Astrocyte of the cerebellum (primary cell): ENCODE results near the gene TXNRD1.

Experiments used
- DNase-seq: peaks from one replicate; pipeline ENCODE4 v3.0.0-alpha.2; 2011; ENCODE audit warnings: low read depth
- H3K4me3 ChIP-seq: 2 replicates; pipeline ENCODE4 v1.5.1; 2011; ENCODE audit warnings: mild to moderate bottlenecking, low read depth, low read length, moderate library complexity
- in situ Hi-C: cut with HindIII; loops from 2 replicates; pipeline ENCODE4 v1.10.0; 2017; ENCODE audit warnings: low sequenced_read_pairs
- TF ChIP-seq, protein P1 (sequence below): IDR thresholded peaks from 2 replicates; pipeline ENCODE4 v1.5.1; 2012; ENCODE audit warnings: low read length, low read depth, moderate library complexity, mild to moderate bottlenecking; ENCODE audit errors: missing control alignments

TXNRD1 gene

DNA sequence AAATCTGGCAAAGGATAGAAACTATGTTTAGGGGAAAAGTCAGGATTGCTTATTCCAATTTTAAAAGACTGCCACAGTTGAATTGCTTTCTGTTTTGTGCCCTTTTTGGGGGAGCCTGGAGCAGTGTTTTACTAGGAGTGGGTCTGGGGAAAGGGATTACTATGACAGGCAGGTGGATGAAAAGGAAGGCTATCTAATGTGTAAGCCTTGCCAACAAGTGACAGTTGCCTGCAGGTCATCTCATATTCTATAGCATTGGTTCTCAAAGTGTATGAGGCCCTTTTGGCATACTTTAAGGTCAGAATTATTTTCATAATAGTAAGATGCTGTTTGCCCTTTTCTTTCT, 92.0 kb downstream of the TXNRD1 start:
- TF ChIP-seq, protein P1, sequence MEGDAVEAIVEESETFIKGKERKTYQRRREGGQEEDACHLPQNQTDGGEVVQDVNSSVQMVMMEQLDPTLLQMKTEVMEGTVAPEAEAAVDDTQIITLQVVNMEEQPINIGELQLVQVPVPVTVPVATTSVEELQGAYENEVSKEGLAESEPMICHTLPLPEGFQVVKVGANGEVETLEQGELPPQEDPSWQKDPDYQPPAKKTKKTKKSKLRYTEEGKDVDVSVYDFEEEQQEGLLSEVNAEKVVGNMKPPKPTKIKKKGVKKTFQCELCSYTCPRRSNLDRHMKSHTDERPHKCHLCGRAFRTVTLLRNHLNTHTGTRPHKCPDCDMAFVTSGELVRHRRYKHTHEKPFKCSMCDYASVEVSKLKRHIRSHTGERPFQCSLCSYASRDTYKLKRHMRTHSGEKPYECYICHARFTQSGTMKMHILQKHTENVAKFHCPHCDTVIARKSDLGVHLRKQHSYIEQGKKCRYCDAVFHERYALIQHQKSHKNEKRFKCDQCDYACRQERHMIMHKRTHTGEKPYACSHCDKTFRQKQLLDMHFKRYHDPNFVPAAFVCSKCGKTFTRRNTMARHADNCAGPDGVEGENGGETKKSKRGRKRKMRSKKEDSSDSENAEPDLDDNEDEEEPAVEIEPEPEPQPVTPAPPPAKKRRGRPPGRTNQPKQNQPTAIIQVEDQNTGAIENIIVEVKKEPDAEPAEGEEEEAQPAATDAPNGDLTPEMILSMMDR: no peak
- in situ Hi-C loops: no loop called here
- no peak overlapping the region for H3K4me3 ChIP-seq
- DNase-seq: no peak

DNA sequence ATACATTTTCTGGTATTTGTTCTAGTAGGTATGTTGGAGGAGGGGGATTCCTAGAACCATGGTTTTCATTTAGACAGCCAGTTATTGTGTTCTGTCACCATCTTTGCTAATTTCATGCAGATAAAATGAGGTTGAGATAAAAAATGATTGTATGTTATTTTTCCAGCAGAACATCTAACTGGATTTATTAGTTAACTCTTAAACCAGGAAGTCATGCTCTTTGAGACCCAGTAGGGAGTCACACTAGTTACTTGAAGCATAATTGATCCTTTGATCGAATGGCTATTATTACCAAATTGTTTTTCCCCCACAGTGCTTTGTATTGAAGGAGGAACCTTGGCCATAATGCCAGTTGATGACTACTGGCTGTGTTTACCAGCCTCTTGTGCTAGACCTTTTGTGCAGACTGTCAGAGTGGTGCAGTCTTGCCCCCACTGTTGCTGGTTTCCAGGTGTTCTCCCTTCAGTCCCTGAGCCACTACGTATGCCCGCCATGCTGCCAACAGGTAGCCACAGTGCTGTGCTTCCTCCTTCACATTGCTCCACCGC, 93.9 kb downstream of the TXNRD1 start:
- H3K4me3 ChIP-seq: no peak overlapping the region
- in situ Hi-C loops: no loop called here
- TF ChIP-seq, protein P1: no peak
- no peak for DNase-seq

DNA sequence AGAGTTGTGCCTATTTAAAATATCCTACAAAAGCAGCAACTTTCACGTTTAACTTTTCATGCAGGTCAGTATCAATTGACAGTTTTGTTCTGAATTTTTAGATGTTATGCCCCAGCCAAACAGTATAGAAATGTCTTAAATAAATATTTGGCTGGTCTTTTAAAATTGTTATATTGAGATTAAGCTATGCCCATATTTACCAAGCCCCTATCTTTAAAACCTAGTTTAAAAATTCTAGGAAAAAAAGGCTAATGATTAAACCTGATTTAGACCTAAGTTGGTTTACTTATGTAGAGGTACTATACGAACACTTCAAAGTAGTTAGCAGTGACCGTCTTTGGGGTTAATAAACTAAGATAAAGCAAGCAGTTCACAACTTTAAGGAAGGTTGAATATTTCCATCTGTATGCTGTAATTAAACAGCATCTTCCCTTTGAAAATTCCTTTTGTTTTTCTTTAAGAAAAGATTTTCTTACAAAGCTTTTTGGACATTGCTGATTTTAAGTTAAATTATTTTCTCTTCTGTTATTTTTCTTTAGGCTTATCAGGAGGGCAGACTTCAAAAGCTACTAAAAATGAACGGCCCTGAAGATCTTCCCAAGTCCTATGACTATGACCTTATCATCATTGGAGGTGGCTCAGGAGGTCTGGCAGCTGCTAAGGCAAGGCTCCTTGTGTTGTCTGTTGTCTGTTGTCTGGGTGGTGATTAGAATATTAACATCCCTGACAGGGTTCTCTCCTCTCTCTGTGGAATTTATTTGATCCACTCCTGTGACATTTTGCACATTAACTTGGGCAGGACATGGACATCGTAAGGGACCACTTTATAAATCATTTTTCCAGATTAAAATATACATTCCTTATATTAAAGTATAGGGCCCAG, 95.4 kb downstream of the TXNRD1 start:
- no peak overlapping the region for H3K4me3 ChIP-seq
- DNase-seq: no peak
- TF ChIP-seq, protein P1: no peak
- in situ Hi-C loops: no loop called here

DNA sequence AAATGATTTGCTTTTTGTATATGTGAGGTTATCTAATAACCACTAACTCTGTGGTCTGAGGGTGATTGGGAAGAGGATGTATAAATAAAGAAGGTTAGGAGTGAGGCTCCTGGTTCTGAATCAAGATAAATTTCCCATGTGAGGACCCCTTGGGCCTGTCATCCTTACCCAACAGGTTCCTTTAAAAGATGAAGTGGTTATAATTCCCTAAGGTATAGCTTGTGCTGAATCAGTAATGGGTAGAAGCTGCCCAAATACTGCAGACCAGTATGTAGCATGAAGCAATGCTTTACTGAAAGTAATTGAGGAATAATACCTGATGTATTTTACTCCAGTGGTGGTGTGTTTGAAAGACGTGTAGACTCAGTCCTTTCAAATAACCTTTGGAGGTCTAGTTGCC, 96.6 kb downstream of the TXNRD1 start:
- in situ Hi-C loops: no loop called here
- no peak for DNase-seq
- TF ChIP-seq, protein P1: no peak
- H3K4me3 ChIP-seq: no peak overlapping the region

DNA sequence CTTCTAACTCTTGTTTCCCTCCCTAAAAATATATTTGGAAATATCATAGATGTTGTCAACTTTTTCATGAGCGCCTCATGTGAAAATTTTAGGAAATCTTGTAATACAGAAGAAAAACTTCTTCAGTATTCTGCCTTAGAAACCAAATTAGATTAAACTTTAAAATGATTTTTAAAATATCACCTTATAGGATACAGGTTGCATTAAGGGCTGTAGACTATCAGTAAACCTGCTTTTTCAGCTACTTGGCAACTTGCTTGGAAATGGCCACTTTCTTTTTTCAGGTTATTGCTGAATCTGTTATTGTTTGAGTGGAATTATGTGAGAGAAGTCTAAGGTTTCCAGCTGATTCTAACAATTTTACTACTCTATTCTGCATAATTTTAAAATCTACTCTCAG, 97.1 kb downstream of the TXNRD1 start:
- H3K4me3 ChIP-seq: no peak overlapping the region
- TF ChIP-seq, protein P1: no peak
- in situ Hi-C loops: no loop called here
- DNase-seq: no peak

DNA sequence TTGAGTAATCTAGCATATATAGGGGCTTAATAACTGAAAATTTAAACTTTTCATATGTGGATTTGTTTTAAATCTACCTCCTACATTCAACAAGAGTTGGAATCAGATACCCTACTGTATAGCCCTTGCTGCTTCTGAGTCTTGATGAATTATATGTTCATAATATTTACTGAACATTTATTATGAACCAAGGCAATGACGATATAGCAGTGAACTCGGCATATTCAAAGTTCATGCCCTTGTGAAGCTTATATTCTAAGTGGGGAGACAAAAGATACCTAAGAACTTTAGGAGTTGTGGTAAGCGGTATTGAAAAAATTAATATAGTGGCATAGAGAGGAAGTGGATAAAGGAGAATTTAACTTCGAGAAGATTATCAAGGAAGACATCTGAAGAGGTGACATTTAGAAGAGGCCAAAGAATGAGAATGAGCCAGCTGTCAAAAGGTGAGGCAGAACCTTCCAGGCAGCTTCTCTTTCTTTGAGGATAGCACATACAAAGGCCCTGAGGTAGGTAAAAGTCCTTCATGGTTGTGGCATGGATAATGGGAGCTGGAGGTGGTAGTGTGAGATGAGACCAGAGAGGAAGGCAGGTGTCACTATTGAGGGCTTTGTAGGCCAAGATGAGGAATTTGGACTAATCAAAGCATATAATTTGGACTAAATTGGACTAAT, 98.1 kb downstream of the TXNRD1 start:
- no peak for DNase-seq
- in situ Hi-C loops: no loop called here
- TF ChIP-seq, protein P1: no peak
- H3K4me3 ChIP-seq: no peak overlapping the region
